Ascending aorta (tissue), 2 donors: Measurements from ENCODE around the gene SH3BP2. TPM values are rescaled to one million over a fixed set of nuclear protein-coding genes. Genes with fewer than 3 reads are reported as not detected.
A peak's percentile ranks its signal among the peaks of the same experiment; 100 is the strongest.

ENCODE experiments used
- DNase-seq, 2 donors: peaks; one replicate each; pipeline ENCODE4 v3.0.0-alpha.2; 2019; ENCODE audit warnings: low spot score in 2 of 2
- H3K27ac ChIP-seq, 2 donors: fragments of 200-600 bp; sonication (generic); one replicate each; pipeline ENCODE4 v1.5.1; 2016 to 2017; ENCODE audit warnings: mild to moderate bottlenecking in 1 of 2
- H3K27me3 ChIP-seq: fragments of 200-600 bp; sonication (generic); one replicate; pipeline ENCODE4 v1.5.1; 2017
- H3K36me3 ChIP-seq, 2 donors: fragments of 200-600 bp; sonication (generic); one replicate each; pipeline ENCODE4 v1.5.1; 2016
- H3K4me1 ChIP-seq, 2 donors: fragments of 200-600 bp; sonication (generic); one replicate each; pipeline ENCODE4 v1.5.1; 2016 to 2017; ENCODE audit warnings: mild to moderate bottlenecking in 1 of 2
- H3K4me3 ChIP-seq, 2 donors: fragments of 200-600 bp; sonication (generic); one replicate each; pipeline ENCODE4 v1.5.1; 2016 to 2017; ENCODE audit warnings: mild to moderate bottlenecking in 1 of 2
- H3K9me3 ChIP-seq, 2 donors: fragments of 200-600 bp; sonication (generic); one replicate each; pipeline ENCODE4 v1.5.1; 2016
- intact Hi-C: fragments of 100-400 bp; cut with DNase I; formaldehyde crosslinking; loops from one replicate; pipeline ENCODE4 v1.15.1; 2023
- total RNA-seq: library from RNA; depleted of rRNA; stranded (reverse); fragments of >200 nt; gene quantifications from one replicate; pipeline ENCODE4 v1.1.0, GENCODE V29; 2016
- TF ChIP-seq, protein P1 (sequence below), 3 experiments: fragments of 200-600 bp in 2 of 3; fragments of 450-650 bp in 1 of 3; sonication (generic) in 2 of 3; IDR thresholded peaks; one replicate each; pipeline ENCODE4 v1.5.1; 2016 to 2019; ENCODE audit warnings: antibody characterized with exemption in 3 of 3, mild to moderate bottlenecking in 1 of 3, moderate library complexity in 1 of 3

The SH3BP2 gene
- total RNA-seq, 1 donor from 2014 or later, result 70.6 TPM

DNA sequence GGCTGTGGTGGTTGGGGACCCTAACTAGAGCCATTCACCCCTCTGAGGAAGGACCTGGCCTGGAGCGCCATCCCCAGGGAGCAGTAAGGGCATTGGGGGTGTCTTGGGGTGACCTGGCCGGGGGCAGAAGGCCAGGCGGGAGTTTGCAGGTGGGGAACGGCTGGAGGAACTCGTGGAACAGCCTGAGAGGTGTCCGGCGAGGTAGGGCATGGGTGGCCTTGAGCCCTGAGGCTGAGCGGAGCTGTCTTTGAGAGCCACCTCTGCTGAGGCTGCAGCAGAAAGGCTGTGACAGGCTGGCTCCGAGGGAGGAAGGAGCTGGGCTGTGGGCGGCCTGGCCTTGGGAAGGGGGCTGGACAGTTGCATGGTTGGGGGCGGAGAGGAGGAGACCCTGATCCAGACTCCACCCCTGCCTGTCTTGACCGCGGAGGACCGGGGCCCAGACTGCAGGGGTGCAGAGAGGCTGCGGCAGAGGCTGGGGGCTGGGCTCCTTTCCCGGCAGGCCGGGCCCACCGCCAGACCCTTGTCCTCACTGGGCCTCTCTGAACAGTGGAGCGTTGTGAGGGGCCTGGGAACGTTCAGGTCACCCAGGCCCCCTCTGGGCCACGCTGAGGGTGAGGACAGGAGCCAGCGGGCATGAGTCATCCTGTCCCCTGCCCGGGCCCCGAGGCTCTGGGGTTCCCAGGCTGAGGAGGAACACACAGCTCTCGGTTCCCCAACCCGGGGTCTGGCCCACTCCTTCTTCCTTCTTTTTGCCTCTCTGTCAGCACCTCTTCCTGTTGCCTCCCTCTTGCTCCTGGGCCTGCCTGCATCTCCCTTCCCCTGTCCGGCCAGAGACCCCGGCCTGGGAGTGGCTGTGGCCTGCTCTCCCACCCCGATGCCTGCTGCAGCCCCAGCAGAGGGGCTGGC lies 8.1 kb downstream of the SH3BP2 start:
- Histone ChIP-seq H3K27ac (peak overlapping the region; percentile 19 to 49), H3K36me3 (no peaks in the 10 kb centered on the region), H3K4me3 (peak overlapping the region; percentile 12 to 31), H3K9me3 (no peaks in the 10 kb centered on the region), H3K4me1 (peaks cover 12 to 18% of the 10 kb centered on the region in 2 donors), H3K27me3 (no peaks in the 10 kb centered on the region)
- peak; percentile 62 to 84 for DNase-seq
- TF ChIP-seq, protein P1, sequence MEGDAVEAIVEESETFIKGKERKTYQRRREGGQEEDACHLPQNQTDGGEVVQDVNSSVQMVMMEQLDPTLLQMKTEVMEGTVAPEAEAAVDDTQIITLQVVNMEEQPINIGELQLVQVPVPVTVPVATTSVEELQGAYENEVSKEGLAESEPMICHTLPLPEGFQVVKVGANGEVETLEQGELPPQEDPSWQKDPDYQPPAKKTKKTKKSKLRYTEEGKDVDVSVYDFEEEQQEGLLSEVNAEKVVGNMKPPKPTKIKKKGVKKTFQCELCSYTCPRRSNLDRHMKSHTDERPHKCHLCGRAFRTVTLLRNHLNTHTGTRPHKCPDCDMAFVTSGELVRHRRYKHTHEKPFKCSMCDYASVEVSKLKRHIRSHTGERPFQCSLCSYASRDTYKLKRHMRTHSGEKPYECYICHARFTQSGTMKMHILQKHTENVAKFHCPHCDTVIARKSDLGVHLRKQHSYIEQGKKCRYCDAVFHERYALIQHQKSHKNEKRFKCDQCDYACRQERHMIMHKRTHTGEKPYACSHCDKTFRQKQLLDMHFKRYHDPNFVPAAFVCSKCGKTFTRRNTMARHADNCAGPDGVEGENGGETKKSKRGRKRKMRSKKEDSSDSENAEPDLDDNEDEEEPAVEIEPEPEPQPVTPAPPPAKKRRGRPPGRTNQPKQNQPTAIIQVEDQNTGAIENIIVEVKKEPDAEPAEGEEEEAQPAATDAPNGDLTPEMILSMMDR (IDR thresholded peaks at IDR 0.05), result no peak
- intact Hi-C loops, result no loop called here

- intact Hi-C loops, result no loop called here
- H3K27ac ChIP-seq, result no peak overlapping the region
- TF ChIP-seq, protein P1 (IDR thresholded peaks at IDR 0.05), result no peak
Measured at GRCh38 chr4:2802618-2803531, 10.0 kb downstream of the SH3BP2 start.

DNA sequence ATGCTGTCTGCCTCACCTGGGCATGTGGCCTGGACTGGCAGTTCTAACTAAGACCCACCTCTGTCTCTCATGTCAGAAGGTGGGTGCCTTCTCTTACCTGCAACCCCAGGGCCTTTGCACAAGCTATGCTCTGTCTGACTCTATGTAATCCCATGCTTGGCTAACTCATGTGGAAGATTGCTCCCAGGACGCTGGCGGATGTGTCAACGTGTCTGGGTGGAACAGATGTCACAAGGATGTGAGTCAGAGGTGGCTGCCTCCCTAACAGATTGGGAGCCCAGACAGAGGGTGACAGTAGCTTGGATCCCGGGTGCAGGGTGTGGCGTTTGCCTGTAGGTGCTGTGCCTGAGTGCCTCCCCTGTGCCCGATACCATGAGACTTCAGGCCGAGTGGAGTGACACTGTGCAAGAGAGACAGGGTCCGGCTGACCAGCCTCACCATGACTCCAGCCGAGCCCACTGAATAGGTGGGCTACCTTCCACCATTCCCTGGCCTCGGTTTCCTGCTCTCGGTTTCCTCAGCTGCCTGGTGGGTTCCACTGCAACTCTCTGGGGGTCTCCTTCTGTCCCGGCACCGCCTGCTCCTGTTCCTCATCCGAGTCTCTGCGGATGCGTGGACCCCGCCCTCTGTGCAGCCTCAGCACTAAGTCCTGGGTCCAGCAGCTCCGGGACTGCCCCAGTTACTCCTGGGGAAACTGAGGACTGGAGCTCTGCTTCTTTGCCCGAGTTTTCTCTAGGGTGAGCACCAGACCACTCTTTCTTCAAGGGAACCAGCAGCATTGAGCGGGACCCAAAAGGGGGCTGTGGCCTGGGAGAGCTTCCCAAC lies 11.0 kb downstream of the SH3BP2 start:
- intact Hi-C loops, result no loop called here
- no peak for DNase-seq
- H3K27ac ChIP-seq, result no peak overlapping the region

More at GRCh38 chr4:2802618-2803531, 10.0 kb downstream of the SH3BP2 start:
- Histone ChIP-seq H3K36me3 (no peaks in the 10 kb centered on the region), H3K27me3 (no peaks in the 10 kb centered on the region), H3K4me3 (no peak overlapping the region), H3K9me3 (no peaks in the 10 kb centered on the region), H3K4me1 (peaks cover 14 to 25% of the 10 kb centered on the region in 2 donors)
- no peak for DNase-seq

DNA sequence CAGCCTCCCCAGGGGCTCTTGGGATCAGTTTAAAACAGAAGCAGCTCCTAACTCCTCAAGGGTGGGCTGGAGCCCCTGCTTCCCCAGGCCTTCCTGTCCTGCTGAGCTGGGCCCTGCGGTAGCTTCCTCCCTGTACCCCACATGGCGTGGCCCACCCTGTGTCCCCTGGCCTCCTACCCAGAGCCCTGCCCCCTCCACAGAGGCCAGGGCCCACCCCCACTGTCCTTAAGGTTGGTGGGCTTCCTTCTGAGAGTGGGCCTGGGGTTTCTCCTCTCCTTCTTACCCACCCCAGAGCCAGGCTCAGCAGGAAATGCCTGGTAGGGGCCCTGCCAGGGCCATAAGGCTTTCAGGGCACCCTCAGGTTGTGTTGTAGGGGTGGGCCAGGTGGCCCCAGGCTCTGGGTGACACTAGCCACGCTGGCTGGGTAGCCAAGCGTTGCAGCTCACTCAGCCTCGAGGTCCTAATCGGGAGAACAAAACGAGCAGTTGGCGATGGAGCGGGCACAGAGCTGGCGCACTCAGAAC lies 11.6 kb downstream of the SH3BP2 start:
- intact Hi-C loops, result no loop called here
- no peaks in the 10 kb centered on the region for H3K9me3 ChIP-seq
- TF ChIP-seq, protein P1 (IDR thresholded peaks at IDR 0.05), result no peak
- H3K27ac ChIP-seq, result peak overlapping the region in 1 of 2 donors; percentile 45
- no peak overlapping the region for H3K4me3 ChIP-seq
- no peak for DNase-seq
- peaks cover 14 to 25% of the 10 kb centered on the region in 2 donors for H3K4me1 ChIP-seq
- H3K36me3 ChIP-seq, result no peaks in the 10 kb centered on the region
- no peaks in the 10 kb centered on the region for H3K27me3 ChIP-seq

More for the DNA sequence above, 11.0 kb downstream of the SH3BP2 start:
- TF ChIP-seq, protein P1 (IDR thresholded peaks at IDR 0.05), result no peak
- peaks cover 14 to 25% of the 10 kb centered on the region in 2 donors for H3K4me1 ChIP-seq
- H3K27me3 ChIP-seq, result no peaks in the 10 kb centered on the region
- no peak overlapping the region for H3K4me3 ChIP-seq
- no peaks in the 10 kb centered on the region for H3K36me3 ChIP-seq
- no peaks in the 10 kb centered on the region for H3K9me3 ChIP-seq
